Inferior parietal cortex (tissue), 1 donor: ENCODE data around the gene TMCC1.

ENCODE experiments used
- DNase-seq: peaks from one replicate; pipeline ENCODE4 v3.0.0-alpha.2; 2016; ENCODE audit errors: extremely low spot score

TMCC1 gene

GRCh38 chr3:129623447-129624118 is 269.9 kb downstream of the TMCC1 start:
- no peak for DNase-seq

DNA sequence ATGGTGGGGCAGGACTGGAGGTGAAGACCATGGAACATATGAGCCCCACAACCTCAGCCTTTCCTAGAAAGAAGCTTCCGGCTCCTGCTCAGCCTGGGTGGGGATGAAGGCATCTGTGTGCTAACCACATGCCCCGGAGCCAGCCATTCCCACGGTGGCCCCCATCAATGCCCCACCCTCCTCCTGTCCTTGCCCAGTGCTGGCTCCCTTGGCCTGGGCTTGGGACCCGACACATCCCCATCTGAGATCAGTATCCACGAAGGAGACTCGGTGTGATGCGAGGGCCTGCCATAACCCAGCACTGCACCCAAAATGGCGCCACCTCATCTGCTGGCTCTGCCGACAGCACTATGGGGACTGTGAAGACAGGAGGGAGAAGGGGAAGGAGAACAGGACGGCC is 270.6 kb downstream of the TMCC1 start:
- DNase-seq: no peak

GRCh38 chr3:129622226-129622874 is 271.2 kb downstream of the TMCC1 start:
- no peak for DNase-seq

DNA sequence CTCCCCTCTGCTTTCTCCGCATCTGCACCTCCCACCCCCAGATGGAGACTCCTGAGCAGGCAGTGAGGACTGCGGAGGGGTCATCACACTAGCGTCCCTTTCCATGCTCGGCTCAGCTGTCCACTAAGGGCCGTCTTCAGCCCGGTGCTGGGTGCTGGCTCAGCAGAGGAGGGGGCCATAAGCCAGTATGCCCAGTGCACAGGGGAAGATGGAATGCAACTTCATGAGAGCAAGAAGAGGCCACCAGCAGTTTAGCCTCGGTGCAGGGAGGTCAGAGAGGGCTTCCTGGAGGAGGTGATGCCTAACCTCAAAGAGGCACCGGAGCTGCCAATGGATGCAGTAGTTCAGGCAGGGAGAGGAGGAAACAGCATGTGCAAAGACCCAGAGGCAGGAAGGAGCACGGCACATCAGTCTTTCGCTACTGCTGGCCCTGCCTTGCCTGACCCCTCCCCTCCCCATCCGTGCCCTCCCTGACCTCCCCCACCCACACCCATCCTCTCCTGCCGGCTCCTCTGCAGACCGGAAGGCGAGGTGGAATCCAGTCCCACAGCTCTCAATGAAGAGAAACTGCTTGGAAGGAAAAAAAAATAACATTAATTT is 271.8 kb downstream of the TMCC1 start:
- DNase-seq: no peak

- no peak for DNase-seq
These were observed 272.5 kb downstream of the TMCC1 start for GRCh38 chr3:129620828-129621559.

- DNase-seq: no peak
These were observed 273.8 kb downstream of the TMCC1 start for GRCh38 chr3:129619726-129620162.

- DNase-seq: no peak
These were observed 274.4 kb downstream of the TMCC1 start for GRCh38 chr3:129618901-129619671.

- no peak for DNase-seq
These were observed 275.2 kb downstream of the TMCC1 start for GRCh38 chr3:129618186-129618820.

- no peak for DNase-seq
These were observed 275.9 kb downstream of the TMCC1 start for GRCh38 chr3:129617381-129618185.

GRCh38 chr3:129616713-129617112 is 276.8 kb downstream of the TMCC1 start:
- DNase-seq: no peak

GRCh38 chr3:129616291-129616690 is 277.2 kb downstream of the TMCC1 start:
- DNase-seq: no peak

GRCh38 chr3:129615751-129616281 is 277.7 kb downstream of the TMCC1 start:
- no peak for DNase-seq

DNA sequence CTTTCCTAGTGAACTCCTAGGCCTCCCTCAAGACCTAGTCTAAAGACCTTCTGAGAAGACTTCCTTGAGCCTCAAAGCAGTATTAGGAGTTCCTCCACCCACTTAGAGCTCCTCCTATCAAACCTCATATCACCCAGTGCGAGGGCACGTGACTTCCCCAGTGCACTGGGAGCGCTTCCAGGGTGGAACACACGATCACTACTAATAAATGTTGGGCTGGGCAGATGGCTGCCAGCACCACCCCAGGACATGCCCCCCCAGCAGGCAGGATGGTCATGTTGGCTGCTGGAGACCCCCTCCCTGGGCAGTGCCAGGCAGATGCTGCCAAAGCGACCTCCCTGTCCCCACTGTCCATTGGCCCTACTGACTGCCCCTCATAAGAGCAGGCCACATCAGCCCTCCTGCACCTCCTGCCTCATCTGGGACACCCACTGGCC is 278.6 kb downstream of the TMCC1 start:
- DNase-seq: no peak

GRCh38 chr3:129614435-129614834 is 279.1 kb downstream of the TMCC1 start:
- no peak for DNase-seq

DNA sequence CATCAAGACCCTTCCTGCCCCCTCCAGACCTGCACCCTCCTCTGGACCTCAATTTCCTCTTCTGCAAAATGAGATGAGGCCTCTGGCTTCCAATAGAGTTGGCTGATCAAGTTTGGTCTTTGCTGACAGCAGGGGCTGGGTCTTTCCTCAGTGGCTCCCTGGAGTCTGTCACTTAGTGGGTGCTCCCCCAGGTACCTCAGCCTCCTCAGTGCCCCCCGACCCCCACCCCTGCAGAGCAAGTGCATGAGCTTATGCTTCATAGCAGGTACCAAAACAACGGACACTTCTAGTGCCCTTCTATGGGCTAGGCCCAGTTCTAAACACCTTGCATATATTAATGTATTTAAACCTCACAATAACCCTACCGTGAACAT is 280.2 kb downstream of the TMCC1 start:
- no peak for DNase-seq

GRCh38 chr3:129612534-129613366 is 280.8 kb downstream of the TMCC1 start:
- no peak for DNase-seq

DNA sequence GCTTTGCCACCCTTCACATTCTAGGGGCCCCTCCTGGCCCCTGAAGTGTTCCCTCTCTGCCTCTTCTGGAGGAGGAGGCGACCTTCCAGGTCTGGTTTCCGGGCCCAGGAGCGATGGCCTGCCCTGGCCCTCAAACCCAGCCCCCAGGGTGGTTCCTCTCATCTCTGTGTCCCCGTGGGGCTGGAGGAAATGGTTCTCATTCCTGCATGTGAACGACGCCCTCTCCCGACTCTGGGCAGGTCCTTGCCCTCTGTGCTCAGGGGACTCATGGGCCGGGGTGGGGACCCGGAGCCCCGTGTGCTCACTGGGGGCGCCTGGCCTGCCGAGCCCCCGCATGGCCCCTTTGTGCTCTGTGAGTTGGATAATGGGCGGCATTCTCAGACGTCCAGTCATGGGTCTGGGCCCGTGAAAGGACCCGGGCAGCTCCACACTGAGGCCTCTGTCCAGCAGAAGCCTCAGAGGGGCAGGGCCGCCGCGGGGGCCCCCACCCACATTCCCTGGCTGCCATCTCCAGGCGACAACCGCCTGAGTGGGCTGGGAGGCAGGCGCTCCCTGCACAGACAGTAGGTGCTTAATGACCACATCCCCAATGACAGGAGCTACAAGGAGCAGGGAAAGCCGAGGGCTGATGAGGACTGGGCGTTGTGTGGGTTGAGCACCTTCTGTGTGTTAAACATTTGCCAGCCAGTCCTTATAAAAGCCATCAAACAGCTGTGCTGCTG is 281.5 kb downstream of the TMCC1 start:
- DNase-seq: no peak

GRCh38 chr3:129611446-129611800 is 282.1 kb downstream of the TMCC1 start:
- DNase-seq: no peak
